GM21423 (cell line): ENCODE measurements around the gene DIAPH1.
"Not testable (repeated sequence)": the region's sequence is repeated elsewhere in the genome, so short reads cannot be mapped to it uniquely, and the experiment has no call there.

Source experiments
- ATAC-seq: cut with Tn5 transposase; IDR thresholded peaks from one replicate; pipeline ENCODE4 v1.9.1; 2021; ENCODE audit warnings: mild to moderate bottlenecking, moderate library complexity; ENCODE audit not compliant: unreplicated experiment

Gene DIAPH1

DNA sequence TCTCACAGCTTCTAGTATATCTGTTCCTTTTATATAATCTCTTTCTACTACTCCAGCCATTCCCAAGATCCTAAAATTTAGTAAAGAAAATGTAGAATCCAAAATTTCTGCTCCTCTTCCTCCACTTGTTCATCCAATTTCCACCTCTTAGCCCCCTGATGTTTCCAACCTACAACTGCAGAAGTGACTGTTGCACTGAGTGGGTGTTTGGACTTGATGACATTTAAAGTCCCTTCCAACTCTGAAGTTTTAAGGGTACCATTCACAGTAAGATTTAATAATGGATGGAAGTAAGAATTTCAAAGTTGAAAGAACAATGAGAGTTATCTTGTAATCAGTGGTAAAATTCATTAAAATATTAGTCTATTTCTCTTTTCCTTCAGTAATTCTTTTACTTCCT lies 5.5 kb downstream of the DIAPH1 start:
- no peak for ATAC-seq

- no peak for ATAC-seq
These were observed 7.5 kb downstream of the DIAPH1 start for GRCh38 chr5:141611289-141611688.

DNA sequence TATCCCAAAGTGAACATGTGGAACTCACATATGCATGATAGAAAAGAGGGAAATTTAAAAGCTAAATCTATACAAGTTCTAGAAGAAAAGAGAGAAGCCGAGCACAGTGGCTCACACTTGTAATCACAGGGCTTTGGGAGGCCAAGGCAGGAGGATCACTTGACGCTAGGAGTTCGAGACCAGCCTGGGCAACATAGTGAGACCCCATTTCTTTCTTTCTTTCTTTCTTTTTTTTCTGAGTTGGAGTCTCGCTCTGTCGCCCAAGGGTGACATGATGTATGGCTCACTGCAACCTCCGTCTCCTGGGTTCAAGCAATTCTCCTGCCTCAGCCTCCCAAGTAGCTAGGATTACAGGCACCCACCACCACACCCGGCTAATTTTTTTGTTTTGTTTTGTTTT lies 8.9 kb downstream of the DIAPH1 start:
- not testable (repeated sequence) for ATAC-seq

GRCh38 chr5:141609044-141609443 lies 9.8 kb downstream of the DIAPH1 start:
- no peak for ATAC-seq

DNA sequence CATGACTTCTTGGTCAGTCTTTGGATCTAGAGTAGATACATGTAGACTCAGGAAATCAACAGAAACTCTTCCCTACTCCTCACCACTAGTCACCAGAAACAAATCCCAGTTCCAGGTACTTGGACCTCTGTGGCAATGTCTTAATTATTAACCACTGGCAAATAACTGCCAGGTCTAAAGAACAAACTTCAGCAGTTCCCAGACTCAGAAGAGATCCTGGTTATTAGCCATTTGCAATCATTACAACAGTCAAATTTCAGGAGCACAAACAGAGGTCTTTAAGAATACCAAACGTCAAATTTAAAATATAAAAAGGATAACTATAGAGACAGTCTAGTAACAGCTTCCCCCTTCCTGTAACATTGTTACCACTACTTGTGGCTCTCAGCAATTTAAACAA lies 10.2 kb downstream of the DIAPH1 start:
- ATAC-seq: no peak

DNA sequence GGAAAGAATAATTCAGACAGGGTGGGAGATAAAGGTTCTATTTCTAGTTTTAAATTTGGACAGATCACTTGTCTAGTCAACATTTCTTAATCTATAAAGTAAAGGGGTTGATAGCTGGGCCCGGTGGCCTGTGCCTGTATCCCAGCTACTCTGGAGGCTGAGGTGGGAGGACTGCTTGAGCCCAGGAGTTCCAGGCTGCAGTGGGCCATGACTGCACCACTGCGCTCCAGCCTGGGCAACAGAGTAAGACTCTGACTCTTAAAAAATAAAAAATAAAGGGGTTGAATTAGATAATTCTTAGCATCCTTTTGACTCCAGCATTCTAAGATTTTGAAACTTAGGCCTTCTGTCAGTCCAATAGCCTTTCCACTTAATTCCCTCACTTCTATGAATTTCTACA lies 10.8 kb downstream of the DIAPH1 start:
- no peak for ATAC-seq

- peak; percentile 93 for ATAC-seq
These were observed 13.1 kb downstream of the DIAPH1 start for GRCh38 chr5:141605523-141606277.

DNA sequence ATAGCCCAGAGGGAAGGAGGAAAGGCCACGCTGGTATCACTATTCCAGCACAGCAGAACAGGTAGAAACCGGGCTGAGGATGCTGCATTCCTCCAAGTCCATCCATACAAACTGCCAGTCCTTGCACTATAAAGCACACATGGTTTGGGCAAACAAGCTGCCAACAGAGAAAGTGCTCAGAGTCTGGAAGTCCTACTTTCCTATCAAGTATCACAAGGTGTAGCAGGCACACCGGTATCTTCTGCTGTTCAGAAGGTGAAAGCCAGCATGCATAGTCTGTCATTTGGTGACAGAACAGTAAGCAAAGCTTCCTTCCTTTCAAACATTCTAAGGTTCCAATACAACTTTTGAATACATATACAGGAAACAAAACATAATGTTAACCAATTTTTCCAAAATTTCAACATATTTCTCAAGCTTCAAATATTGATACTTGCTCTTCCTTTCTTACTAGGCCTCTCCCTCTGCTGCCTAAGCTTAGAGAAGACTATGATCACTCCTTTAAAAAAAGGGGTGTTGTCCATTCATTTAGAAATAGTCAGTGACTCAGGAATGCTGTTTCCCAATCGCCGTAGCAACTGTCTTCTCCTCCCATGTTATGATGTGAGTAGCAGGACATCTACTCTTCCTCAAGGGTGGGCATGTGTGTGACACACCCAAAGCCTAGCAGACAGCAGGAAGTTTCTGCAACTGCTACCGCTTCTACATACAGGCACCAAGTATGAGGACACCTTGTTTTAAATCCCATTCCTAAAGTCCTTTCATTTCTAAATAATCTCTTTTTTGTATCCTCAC lies 14.7 kb downstream of the DIAPH1 start:
- no peak for ATAC-seq

DNA sequence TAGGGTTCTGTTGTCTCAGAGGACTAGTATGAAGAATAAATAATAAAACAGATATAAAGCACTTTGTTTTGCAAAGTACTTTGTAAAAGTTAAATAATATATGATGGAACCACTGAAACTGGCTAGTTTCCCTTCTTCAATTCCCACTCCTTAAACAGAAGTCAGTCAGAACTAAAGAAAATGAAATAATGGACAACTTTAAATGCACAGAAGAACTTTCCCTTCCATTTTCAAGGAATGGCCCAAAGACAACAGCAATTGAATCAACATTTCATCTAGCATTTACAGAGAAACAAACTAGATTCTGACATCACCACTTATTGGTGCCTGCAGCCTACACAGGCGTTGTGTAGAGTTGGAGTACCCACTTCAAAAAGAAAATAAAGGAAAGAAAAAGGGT lies 16.2 kb downstream of the DIAPH1 start:
- ATAC-seq: no peak

DNA sequence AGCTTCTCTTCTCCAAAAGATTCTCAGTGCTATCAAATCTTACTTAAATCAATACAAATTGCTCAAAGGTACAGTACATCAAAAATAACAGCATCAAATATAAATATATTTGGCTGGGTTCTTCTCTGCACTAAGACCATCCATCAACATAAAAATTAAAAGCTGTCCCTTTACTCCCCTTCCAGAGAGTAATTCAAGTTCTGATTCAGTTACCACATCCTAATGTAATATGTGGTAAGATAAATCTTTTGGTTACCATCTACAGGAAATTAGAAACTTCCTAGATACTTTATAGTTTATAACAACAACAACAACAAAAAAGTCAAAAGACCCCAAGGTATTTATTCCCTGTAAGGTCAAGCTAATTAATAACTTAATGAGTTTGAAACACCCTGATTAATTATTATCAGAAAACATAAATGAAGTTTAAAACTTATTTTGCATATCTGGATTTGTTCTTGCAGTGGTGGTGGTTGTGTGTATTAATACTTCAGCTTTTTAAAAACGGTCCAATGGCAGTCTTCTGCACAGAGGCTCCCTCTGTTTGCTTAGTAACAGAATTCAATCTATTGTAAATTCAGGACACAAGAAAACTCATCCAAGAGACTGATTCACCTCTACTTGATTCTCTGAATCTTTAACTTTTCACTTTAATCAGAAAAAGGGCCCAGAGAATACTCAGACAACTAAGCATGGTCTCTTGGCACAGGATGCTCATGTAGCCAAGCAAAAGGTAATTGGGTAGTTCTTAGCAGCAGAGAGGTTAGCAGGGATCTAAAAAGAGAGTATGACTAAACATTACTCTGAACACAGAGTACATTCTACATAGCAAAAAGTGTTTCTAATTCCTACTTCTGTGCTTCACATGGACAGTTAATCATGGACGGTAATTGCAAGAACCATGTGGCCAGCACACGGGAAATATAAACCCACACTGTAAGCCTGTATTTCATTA lies 20.1 kb downstream of the DIAPH1 start:
- peak; percentile 47 for ATAC-seq

GRCh38 chr5:141597814-141598213 lies 21.0 kb downstream of the DIAPH1 start:
- ATAC-seq: peak; percentile 9

DNA sequence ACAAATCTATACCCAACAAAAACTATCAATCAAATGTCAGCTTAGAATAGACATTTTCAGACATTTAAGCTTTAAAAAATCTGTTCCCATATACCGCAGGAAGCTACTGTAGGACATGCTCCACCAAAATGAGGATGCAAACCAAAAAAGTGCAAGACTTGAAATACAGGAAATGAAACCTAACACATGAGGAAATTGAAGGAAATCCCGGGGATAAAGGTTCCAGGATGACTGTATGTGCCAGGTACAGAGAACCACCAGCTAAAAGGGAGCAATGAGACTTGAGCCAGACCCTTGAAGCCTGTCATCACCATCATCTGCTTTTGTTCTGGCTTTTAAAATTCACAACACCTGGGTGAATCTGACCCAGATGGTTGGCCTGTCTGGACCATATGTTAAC lies 21.4 kb downstream of the DIAPH1 start:
- peak; percentile 36 for ATAC-seq

DNA sequence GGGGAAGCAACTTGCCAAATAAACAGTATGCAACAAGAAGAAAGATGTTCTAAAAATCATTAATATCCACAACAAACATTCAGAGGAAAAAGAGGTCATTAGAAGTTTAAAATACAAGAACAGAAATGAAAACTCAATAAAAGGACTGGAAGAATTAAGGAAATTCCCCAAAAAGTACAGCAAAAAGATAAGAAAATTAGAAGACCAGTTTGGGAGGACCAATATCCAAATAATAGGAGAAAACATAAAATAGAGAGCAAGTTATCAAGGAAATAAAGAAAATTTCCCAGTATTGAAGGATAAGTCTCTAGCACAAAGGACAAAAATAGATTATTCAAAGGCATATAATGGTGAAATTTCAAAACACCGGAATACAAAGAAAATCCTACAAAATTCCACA lies 21.9 kb downstream of the DIAPH1 start:
- no peak for ATAC-seq

GRCh38 chr5:141590127-141590526 lies 28.7 kb downstream of the DIAPH1 start:
- ATAC-seq: no peak

DNA sequence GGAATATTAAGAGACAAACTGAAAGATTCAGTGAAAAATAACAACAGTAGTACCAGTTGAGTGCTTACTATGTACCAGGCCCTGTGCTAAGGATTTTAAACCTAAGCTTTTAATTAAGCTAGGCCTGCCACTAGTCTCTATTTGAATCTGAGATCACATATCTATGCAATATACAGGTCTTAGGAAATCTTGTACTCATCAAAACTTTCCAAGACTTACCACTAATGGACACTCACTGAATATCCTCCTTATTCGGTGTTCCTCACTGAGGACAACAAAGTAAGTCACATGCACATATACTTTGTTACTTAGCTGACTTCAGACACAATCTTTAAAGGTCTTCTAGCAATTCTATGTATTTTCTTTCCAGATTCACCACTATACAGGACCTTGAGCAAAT lies 32.6 kb downstream of the DIAPH1 start:
- ATAC-seq: no peak

DNA sequence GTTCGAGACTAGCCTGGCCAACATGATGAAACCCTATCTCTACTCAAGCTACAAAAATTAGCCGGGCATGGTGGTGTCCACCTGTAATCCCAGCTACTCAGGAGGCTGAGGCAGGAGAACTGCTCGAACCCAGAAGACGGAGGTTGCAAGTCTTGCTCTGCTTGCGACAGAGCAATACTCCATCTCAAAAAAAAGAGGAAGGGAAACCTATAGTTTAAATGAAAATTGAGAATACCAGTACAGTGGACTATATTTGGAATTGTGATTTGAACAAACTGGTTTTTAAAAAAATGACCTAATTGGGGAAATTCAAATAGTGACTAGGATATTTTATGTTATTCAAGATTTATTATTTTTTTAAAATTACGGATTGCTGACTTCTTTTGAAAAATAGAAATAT lies 33.2 kb downstream of the DIAPH1 start:
- no peak for ATAC-seq

- ATAC-seq: no peak
These were observed 44.7 kb downstream of the DIAPH1 start for GRCh38 chr5:141574122-141574510.

- no peak for ATAC-seq
These were observed 45.2 kb downstream of the DIAPH1 start for GRCh38 chr5:141573489-141574121.

DNA sequence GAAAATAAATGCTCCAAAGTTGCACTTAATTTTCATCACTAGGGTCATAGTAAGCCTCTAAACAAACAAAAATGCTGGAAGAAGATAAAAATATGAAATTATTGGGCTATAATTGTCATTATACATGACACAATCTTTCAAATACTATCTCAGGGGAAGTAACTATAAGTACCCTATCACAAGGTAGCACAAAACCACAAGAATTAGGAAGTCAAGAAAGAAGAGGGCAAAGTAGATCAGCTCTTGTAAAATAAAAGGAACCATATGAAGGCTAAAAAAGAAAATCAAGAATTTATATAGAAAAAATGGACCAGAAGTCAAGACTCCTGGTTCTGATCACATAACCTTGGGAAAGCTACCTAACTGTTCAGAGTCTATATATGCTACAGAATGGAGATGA lies 48.1 kb downstream of the DIAPH1 start:
- ATAC-seq: no peak

- no peak for ATAC-seq
These were observed 51.2 kb downstream of the DIAPH1 start for GRCh38 chr5:141567513-141568117.
